ENCODE measurements around the gene DVL1.

- TF ChIP-seq ESRRA (CRISPR knock-in tag; IDR thresholded peaks at IDR 0.05; ENCODE audit: low read depth) (no peak), NR2F2 (IDR thresholded peaks at IDR 0.05; ENCODE audit: borderline replicate concordance, low read depth) (no peak), ARNTL (CRISPR knock-in tag; IDR thresholded peaks at IDR 0.05) (no peak), CBFB (CRISPR knock-in tag; IDR thresholded peaks at IDR 0.05) (no peak), EP300 (IDR thresholded peaks at IDR 0.05; ENCODE audit: low read depth in 2 of 2, low read length in 2 of 2) (no peak), EP300 (CRISPR knock-in tag; IDR thresholded peaks at IDR 0.05; ENCODE audit: borderline replicate concordance) (no peak), MAFK (conservative IDR thresholded peaks at IDR 0.05 in 1 of 2, IDR thresholded peaks at IDR 0.05 in 1 of 2; ENCODE audit: low read length in 2 of 2) (no peak), CHD2 (IDR thresholded peaks at IDR 0.05; ENCODE audit: low read depth, low read length) (no peak)
- TF ChIP-seq, protein P1, sequence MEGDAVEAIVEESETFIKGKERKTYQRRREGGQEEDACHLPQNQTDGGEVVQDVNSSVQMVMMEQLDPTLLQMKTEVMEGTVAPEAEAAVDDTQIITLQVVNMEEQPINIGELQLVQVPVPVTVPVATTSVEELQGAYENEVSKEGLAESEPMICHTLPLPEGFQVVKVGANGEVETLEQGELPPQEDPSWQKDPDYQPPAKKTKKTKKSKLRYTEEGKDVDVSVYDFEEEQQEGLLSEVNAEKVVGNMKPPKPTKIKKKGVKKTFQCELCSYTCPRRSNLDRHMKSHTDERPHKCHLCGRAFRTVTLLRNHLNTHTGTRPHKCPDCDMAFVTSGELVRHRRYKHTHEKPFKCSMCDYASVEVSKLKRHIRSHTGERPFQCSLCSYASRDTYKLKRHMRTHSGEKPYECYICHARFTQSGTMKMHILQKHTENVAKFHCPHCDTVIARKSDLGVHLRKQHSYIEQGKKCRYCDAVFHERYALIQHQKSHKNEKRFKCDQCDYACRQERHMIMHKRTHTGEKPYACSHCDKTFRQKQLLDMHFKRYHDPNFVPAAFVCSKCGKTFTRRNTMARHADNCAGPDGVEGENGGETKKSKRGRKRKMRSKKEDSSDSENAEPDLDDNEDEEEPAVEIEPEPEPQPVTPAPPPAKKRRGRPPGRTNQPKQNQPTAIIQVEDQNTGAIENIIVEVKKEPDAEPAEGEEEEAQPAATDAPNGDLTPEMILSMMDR (CRISPR knock-in tag; IDR thresholded peaks at IDR 0.05): no peak
Observed at GRCh38 chr1:1373051-1373814, 24.0 kb upstream of the DVL1 start.

All from HepG2 (cell line).